Measurements from ENCODE around the gene NOC3L.
"Not testable (repeated sequence)": the region's sequence is repeated elsewhere in the genome, so short reads cannot be mapped to it uniquely, and the experiment has no call there.

The NOC3L gene

DNA sequence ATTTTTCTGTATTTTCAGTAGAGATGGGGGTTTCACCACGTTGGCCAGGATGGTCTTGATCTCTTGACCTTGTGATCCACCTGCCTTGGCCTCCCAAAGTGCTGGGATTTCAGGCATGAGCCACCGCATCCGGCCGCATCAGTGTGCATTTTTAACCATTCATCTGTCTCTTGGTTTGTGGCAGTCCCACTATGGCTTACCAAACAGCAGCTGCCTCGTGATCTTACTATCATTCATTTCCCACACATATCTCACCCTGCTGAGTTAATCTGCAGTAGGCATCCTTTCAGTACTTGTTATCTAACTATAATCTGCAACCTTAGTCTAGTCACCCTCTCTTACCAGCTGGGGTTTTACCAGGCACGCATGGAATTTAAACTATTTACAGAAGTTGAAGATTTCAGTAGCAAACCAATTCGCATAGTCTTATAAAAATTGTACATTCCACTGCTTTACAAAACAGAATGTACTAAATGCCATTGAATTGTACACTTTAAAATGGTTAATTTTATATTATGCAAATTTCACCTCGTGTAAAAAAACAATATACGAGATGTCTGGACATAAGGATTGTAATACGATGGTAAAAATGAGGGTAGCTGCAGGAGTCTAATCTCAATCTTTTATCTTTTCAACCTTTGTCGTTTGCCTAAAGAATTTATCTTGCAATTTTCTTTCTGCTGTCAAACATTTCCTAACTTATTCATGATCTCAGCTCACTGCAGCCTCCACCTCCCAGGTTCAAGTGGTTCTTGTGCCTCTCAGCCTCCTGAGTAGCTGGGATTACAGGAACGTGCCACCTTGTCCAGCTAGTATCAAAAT lies 35.0 kb upstream of the NOC3L start:
- no peak overlapping the region for H3K27ac ChIP-seq
- peaks cover 76% of the 10 kb centered on the region for H3K27me3 ChIP-seq
- TF ChIP-seq, protein P1, sequence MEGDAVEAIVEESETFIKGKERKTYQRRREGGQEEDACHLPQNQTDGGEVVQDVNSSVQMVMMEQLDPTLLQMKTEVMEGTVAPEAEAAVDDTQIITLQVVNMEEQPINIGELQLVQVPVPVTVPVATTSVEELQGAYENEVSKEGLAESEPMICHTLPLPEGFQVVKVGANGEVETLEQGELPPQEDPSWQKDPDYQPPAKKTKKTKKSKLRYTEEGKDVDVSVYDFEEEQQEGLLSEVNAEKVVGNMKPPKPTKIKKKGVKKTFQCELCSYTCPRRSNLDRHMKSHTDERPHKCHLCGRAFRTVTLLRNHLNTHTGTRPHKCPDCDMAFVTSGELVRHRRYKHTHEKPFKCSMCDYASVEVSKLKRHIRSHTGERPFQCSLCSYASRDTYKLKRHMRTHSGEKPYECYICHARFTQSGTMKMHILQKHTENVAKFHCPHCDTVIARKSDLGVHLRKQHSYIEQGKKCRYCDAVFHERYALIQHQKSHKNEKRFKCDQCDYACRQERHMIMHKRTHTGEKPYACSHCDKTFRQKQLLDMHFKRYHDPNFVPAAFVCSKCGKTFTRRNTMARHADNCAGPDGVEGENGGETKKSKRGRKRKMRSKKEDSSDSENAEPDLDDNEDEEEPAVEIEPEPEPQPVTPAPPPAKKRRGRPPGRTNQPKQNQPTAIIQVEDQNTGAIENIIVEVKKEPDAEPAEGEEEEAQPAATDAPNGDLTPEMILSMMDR (IDR thresholded peaks at IDR 0.05) = no peak
- H3K9me3 ChIP-seq = no peaks in the 10 kb centered on the region
- H3K4me1 ChIP-seq (ENCODE audit: control insufficient read depth in 1 of 2, insufficient read depth in 1 of 2, low read depth in 1 of 2, low read length in 1 of 2) = peaks cover 0 to 7% of the 10 kb centered on the region in 2 experiments
- no peaks in the 10 kb centered on the region for H3K36me3 ChIP-seq
- no peak overlapping the region for H3K4me3 ChIP-seq (ENCODE audit: low read depth in 1 of 2, low read length in 1 of 2)

DNA sequence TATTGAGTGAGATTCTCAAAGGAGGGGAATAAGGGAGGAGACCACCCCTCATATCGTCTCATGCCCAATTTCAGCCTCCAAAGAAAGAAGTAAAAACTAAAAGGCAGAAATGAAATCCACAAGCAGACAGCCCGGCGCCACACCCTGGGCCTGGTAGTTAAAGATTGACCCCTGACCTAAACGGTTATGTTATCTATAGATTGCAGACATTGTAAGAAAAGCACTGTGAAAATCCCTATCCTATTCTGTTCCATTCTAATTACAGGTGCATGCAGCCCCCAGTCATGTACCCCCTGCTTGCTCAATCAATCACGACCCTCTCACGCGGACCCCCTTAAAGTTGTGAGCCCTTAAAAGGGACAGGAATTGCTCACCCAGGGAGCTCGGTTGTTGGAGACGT lies 29.4 kb upstream of the NOC3L start:
- H3K9me3 ChIP-seq, H3K27ac ChIP-seq: not testable (repeated sequence)

DNA sequence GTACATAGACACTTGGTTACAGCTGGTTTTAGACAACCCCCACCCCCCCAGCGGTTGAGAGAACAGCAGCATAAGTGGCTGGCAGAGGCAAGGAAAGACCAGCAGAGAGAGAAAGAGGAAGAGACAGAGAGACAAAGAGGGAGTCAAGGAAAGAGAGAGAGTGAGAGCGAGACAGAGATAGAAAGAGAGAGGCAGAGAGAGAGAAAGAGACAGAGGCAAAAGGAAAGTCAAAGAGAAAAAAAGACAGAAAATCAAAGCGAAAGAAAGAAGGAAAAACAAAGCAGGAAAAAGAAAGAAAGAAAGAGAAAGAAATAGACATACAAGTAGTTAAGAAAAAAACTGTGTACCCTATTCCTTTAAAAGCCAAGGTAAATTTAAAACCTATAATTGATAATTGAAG lies 23.0 kb upstream of the NOC3L start:
- not testable (repeated sequence) for H3K27ac ChIP-seq; H3K4me1 ChIP-seq (ENCODE audit: control insufficient read depth in 1 of 2, insufficient read depth in 1 of 2, low read depth in 1 of 2, low read length in 1 of 2); H3K36me3 ChIP-seq; H3K9me3 ChIP-seq; H3K27me3 ChIP-seq; H3K4me3 ChIP-seq (ENCODE audit: low read depth in 1 of 2, low read length in 1 of 2)

More for the DNA sequence above, 29.4 kb upstream of the NOC3L start:
- H3K36me3 ChIP-seq; H3K4me3 ChIP-seq (ENCODE audit: low read depth in 1 of 2, low read length in 1 of 2); H3K4me1 ChIP-seq (ENCODE audit: control insufficient read depth in 1 of 2, insufficient read depth in 1 of 2, low read depth in 1 of 2, low read length in 1 of 2): not testable (repeated sequence)
- H3K27me3 ChIP-seq = peaks cover 25% of the 10 kb centered on the region

DNA sequence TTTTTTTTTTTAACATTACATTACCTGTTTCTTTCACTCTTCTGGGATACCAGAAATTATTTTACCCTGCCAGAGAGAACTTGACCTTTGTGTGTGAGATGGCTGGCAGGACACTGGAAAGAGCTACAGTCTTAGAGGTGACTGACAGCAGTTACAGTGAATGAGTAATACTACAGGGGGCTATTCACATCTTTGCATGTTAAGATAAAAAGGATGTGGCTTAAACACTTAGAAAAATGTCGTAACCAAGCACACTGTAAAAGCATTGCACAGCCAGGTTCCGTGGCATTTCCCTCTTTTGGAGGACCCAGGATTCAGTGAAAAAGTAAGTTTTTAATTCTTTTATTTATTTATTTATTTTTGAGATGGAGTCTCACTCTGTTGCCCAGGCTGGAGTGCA lies 20.8 kb upstream of the NOC3L start:
- no peaks in the 10 kb centered on the region for H3K4me1 ChIP-seq (ENCODE audit: control insufficient read depth in 1 of 2, insufficient read depth in 1 of 2, low read depth in 1 of 2, low read length in 1 of 2)
- no peaks in the 10 kb centered on the region for H3K9me3 ChIP-seq
- TF ChIP-seq, protein P1 (IDR thresholded peaks at IDR 0.05) = no peak
- H3K4me3 ChIP-seq (ENCODE audit: low read depth in 1 of 2, low read length in 1 of 2) = no peak overlapping the region
- H3K27me3 ChIP-seq = no peaks in the 10 kb centered on the region
- no peaks in the 10 kb centered on the region for H3K36me3 ChIP-seq
- no peak overlapping the region for H3K27ac ChIP-seq

DNA sequence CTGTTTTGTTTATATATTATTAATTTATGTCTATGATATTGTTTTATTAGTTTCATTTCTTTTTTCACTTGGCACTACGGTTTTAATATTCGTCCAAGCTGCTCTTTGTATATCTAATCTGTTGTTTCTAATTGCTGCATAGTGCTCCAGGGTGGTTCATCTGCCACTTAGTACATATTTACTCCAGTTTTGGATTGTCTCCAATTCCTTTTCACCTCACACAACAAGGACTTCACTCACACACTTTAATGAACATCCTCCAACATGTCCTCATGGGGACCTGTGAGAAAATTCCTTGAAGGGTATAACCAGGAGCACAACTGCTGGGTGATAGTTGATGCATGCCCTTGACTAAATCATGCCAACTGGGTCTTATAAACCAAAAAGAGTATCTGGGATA lies 14.1 kb upstream of the NOC3L start:
- TF ChIP-seq, protein P1 (IDR thresholded peaks at IDR 0.05) = no peak
- Histone ChIP-seq H3K27me3 (peaks cover 42% of the 10 kb centered on the region), H3K36me3 (no peaks in the 10 kb centered on the region), H3K9me3 (no peaks in the 10 kb centered on the region), H3K27ac (no peak overlapping the region), H3K4me3 (ENCODE audit: low read depth in 1 of 2, low read length in 1 of 2) (no peak overlapping the region), H3K4me1 (ENCODE audit: control insufficient read depth in 1 of 2, insufficient read depth in 1 of 2, low read depth in 1 of 2, low read length in 1 of 2) (no peaks in the 10 kb centered on the region)

DNA sequence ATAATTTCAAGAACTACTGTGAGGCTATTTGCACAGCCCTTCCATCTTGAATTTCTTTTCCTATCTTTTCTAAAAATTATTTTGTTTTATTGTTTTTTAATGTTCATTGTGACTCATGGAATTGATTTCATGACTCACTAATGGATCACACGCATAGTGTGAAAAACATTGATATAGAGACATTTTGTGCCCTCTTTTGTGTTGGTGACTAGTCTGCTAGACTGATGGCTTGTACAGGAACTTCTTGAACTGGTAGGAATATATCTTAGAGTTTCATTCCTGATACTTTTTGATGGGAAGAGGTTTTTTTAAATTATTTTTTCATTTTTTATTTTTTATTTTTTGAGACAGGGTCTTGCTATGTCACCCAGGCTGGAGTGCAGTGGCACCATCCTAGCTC lies 12.6 kb upstream of the NOC3L start:
- H3K36me3 ChIP-seq = no peaks in the 10 kb centered on the region
- H3K9me3 ChIP-seq = no peaks in the 10 kb centered on the region
- TF ChIP-seq, protein P1 (IDR thresholded peaks at IDR 0.05) = no peak
- no peaks in the 10 kb centered on the region for H3K4me1 ChIP-seq (ENCODE audit: control insufficient read depth in 1 of 2, insufficient read depth in 1 of 2, low read depth in 1 of 2, low read length in 1 of 2)
- H3K4me3 ChIP-seq (ENCODE audit: low read depth in 1 of 2, low read length in 1 of 2) = no peak overlapping the region
- no peak overlapping the region for H3K27ac ChIP-seq
- peaks cover 53% of the 10 kb centered on the region for H3K27me3 ChIP-seq
